OCI-LY7 (cell line): ENCODE results near the gene RIN3. TPM values are rescaled to one million over a fixed set of nuclear protein-coding genes. Genes with fewer than 3 reads are reported as not detected.

Source experiments
- BruUV-seq: library from RNA; stranded (reverse); fragments of 400-500 nt; replicated peaks from 2 replicates; lab custom pipeline; 2021; lab: Mats Ljungman, UMichigan
- CTCF ChIA-PET: fragments of 300-600 bp; sonication (Branson Sonifier 250); formaldehyde crosslinking; loops from one replicate; lab custom pipeline; 2022; ENCODE audit warnings: antibody characterized with exemption; ENCODE audit not compliant: unreplicated experiment; lab: Charles Lee
- POLR2A ChIA-PET: fragments of 300-600 bp; sonication (Branson Sonifier 250); formaldehyde crosslinking; loops from one replicate; lab custom pipeline; 2022; ENCODE audit warnings: antibody characterized with exemption; lab: Charles Lee
- DNase-seq: peaks from one replicate; pipeline ENCODE4 v3.0.0-alpha.2; 2015; ENCODE audit warnings: low spot score
- H2AFZ ChIP-seq: fragments of 200-600 bp; sonication (generic), shearing (Covaris generic); 2 replicates; pipeline ENCODE4 v1.6.1; 2014; ENCODE audit warnings: mild to moderate bottlenecking, antibody characterized with exemption, low read length, moderate library complexity
- H3K27ac ChIP-seq: fragments of 200-600 bp; sonication (generic); 2 replicates; pipeline ENCODE4 v1.5.1; 2014; ENCODE audit warnings: mixed run types, low read depth, mild to moderate bottlenecking, moderate library complexity, low read length, inconsistent platforms; ENCODE audit not compliant: poor library complexity, severe bottlenecking
- H3K36me3 ChIP-seq: fragments of 200-600 bp; sonication (generic); 2 replicates; pipeline ENCODE4 v1.6.1; 2014; ENCODE audit warnings: mild to moderate bottlenecking, antibody characterized with exemption, low read length, moderate library complexity, mixed read lengths; ENCODE audit not compliant: insufficient read depth
- H3K4me1 ChIP-seq: fragments of 200-600 bp; sonication (generic); 2 replicates; pipeline ENCODE4 v1.5.1; 2014; ENCODE audit warnings: mild to moderate bottlenecking, low read length; ENCODE audit not compliant: insufficient read depth, poor library complexity, severe bottlenecking
- H3K4me2 ChIP-seq: fragments of 200-600 bp; sonication (generic); 2 replicates; pipeline ENCODE4 v1.6.1; 2014; ENCODE audit warnings: mild to moderate bottlenecking, low read length
- H3K4me3 ChIP-seq: fragments of 200-600 bp; sonication (generic); 2 replicates; pipeline ENCODE4 v1.5.1; 2014; ENCODE audit warnings: mild to moderate bottlenecking, low read depth, low read length; ENCODE audit not compliant: poor library complexity, severe bottlenecking
- H3K79me2 ChIP-seq: fragments of 200-600 bp; sonication (generic); 2 replicates; pipeline ENCODE4 v1.6.1; 2016; ENCODE audit warnings: low read depth, mild to moderate bottlenecking, low read length, moderate library complexity, mixed read lengths; ENCODE audit not compliant: insufficient read depth
- H3K9me2 ChIP-seq: fragments of 200-600 bp; sonication (generic); 2 replicates; pipeline ENCODE4 v1.6.1; 2016; ENCODE audit warnings: mild to moderate bottlenecking, low read length, mixed read lengths; ENCODE audit not compliant: insufficient read depth
- H3K9me3 ChIP-seq: fragments of 200-600 bp; sonication (generic); 2 replicates; pipeline ENCODE4 v1.6.1; 2014; ENCODE audit warnings: mild to moderate bottlenecking, mixed run types, low read length, mixed read lengths
- H4K20me1 ChIP-seq: fragments of 200-600 bp; sonication (generic); 2 replicates; pipeline ENCODE4 v1.6.1; 2014; ENCODE audit warnings: mild to moderate bottlenecking, antibody characterized with exemption, low read length, moderate library complexity, mixed read lengths; ENCODE audit not compliant: insufficient read depth
- EZH2phosphoT487 ChIP-seq: fragments of 200-600 bp; sonication (generic); IDR thresholded peaks from 2 replicates; pipeline ENCODE4 v1.6.1; 2018; ENCODE audit warnings: low read depth, borderline replicate concordance, mild to moderate bottlenecking, mixed run types, antibody characterized with exemption, low read length, moderate library complexity, mixed read lengths
- intact Hi-C: fragments of 100-400 bp; cut with micrococcal nuclease; formaldehyde crosslinking; loops from one replicate; pipeline ENCODE4 v1.10.0; 2022; ENCODE audit not compliant: unreplicated experiment
- total RNA-seq, 2 experiments: library from RNA; depleted of rRNA in 1 of 2; stranded (reverse); fragments of >200 nt in 1 of 2; shearing (Covaris generic) in 1 of 2; gene quantifications; 2 replicates each; pipeline ENCODE4 v1.2.3, GENCODE V29; 2014 to 2022
- TF ChIP-seq, protein P1 (sequence below): fragments of 200-600 bp; sonication (generic); conservative IDR thresholded peaks from 2 replicates; pipeline ENCODE4 v1.5.1; 2014; ENCODE audit warnings: mild to moderate bottlenecking, antibody characterized with exemption, low read length, moderate library complexity, mixed read lengths

The RIN3 gene
- total RNA-seq, 2 experiments from 2014 or later, result not detected

DNA sequence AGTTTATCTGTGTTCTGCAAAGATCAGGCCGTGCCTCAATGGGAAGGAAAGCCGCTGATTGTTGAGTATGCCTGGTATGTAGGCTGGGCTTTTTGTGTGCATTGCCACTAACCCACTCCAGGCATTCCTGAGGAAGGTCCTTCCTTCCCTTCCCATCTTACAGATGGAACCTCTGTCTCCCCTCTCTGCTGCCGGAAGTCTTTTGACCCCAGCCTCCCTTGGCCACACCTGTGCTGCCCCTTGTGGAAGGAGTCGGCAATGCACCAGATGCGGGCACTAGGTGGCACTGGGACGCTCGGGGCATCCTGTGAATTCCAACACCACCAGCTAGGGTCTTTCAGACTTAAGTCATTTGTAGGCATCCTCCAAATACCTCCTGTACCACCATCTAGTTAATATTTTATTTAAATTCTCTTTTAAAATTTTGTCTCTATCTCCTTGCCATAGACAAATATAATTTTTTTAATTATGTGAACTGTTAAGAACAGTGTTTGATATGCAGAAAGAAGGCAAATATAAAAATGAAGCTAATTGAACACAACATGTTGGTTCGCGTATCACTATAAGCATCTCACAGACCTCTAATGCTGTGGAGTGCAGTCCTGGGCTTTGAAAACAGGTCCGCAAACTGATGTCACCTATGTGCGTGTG lies 99.6 kb downstream of the RIN3 start:
- H3K9me2 ChIP-seq, result no peaks in the 10 kb centered on the region
- H2AFZ ChIP-seq, result no peak overlapping the region
- no peak overlapping the region for H3K4me3 ChIP-seq
- intact Hi-C loops, result loop anchor here (2.0 kb wide), 1 partner anchor 68 kb away; no protein-coding TSS in a partner anchor
- BruUV-seq, result no TSS peak
- no peaks in the 10 kb centered on the region for H4K20me1 ChIP-seq
- no peaks in the 10 kb centered on the region for H3K4me1 ChIP-seq
- H3K27ac ChIP-seq, result no peak overlapping the region
- ChIA-PET CTCF (no interaction called here), POLR2A (interaction anchor here (0.6 kb wide), 1 partner anchor 708 kb away, joined by 5 read pairs; no protein-coding TSS in a partner anchor)
- no peaks in the 10 kb centered on the region for H3K79me2 ChIP-seq
- H3K9me3 ChIP-seq, result no peaks in the 10 kb centered on the region
- no peaks in the 10 kb centered on the region for H3K36me3 ChIP-seq
- no peak overlapping the region for H3K4me2 ChIP-seq
- TF ChIP-seq EZH2phosphoT487, result no peak
- TF ChIP-seq, protein P1, sequence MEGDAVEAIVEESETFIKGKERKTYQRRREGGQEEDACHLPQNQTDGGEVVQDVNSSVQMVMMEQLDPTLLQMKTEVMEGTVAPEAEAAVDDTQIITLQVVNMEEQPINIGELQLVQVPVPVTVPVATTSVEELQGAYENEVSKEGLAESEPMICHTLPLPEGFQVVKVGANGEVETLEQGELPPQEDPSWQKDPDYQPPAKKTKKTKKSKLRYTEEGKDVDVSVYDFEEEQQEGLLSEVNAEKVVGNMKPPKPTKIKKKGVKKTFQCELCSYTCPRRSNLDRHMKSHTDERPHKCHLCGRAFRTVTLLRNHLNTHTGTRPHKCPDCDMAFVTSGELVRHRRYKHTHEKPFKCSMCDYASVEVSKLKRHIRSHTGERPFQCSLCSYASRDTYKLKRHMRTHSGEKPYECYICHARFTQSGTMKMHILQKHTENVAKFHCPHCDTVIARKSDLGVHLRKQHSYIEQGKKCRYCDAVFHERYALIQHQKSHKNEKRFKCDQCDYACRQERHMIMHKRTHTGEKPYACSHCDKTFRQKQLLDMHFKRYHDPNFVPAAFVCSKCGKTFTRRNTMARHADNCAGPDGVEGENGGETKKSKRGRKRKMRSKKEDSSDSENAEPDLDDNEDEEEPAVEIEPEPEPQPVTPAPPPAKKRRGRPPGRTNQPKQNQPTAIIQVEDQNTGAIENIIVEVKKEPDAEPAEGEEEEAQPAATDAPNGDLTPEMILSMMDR, result peak; percentile 95
- DNase-seq, result peak; percentile 63

DNA sequence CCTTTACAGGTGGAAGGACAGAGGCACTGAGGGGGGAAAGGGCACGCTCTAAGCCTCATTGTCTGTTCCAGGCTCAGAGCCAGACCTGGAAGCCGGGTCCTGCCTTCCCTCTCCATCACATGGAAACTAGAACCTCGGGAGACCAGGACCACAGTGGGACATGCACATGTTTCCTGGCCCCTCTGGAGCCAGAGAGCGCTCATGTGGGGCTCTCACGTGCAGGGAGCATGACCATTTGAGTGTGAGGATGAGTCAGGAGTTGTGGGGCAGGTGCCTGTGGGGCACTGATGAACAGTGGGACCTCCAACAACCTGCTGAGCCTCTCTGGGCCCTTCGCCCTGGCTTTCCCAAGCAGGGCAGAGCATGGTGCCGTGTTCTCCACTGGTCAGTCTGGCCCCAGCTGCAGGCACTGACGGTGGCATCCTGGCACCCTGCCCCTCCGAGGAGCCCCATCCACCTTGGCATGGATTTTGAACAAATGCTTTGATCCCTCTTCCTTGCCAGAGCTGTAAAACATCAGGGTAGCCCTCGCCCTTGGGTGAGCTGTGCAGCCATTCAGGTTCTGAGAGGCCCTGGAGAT lies 100.2 kb downstream of the RIN3 start:
- no peaks in the 10 kb centered on the region for H3K79me2 ChIP-seq
- no peak for DNase-seq
- no peaks in the 10 kb centered on the region for H3K9me3 ChIP-seq
- no peak for TF ChIP-seq EZH2phosphoT487
- TF ChIP-seq, protein P1, result no peak
- H3K36me3 ChIP-seq, result no peaks in the 10 kb centered on the region
- H2AFZ ChIP-seq, result no peak overlapping the region
- no peaks in the 10 kb centered on the region for H3K4me1 ChIP-seq
- intact Hi-C loops, result loop anchor here (2.0 kb wide), 1 partner anchor 67 kb away; no protein-coding TSS in a partner anchor
- H3K9me2 ChIP-seq, result no peaks in the 10 kb centered on the region
- H3K4me2 ChIP-seq, result no peak overlapping the region
- CTCF ChIA-PET, result no interaction called here
- no TSS peak for BruUV-seq
- no peak overlapping the region for H3K4me3 ChIP-seq
- POLR2A ChIA-PET, result no interaction called here
- H4K20me1 ChIP-seq, result no peaks in the 10 kb centered on the region
- no peak overlapping the region for H3K27ac ChIP-seq

DNA sequence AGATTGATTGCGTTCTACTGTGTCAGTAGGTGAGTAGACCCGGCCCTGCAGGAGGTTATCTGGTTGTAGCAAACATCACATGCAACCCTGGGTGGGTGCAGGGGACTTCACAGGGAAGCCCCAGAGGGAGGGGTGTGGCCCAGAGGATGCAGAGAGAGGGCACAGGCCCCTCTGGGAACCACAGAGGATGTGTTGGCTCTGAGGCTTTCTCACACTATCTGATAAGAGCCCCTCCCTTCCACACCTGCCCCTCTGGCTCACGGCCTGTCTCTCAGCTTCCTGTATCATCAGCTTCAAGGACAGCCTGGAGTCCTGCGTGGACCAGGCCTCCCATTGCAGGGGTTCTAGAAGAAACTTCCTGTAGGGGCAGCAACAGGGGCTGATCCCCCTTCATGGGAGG lies 101.9 kb downstream of the RIN3 start:
- Histone ChIP-seq H3K9me2 (no peaks in the 10 kb centered on the region), H3K27ac (no peak overlapping the region), H3K36me3 (no peaks in the 10 kb centered on the region), H3K79me2 (no peaks in the 10 kb centered on the region), H2AFZ (no peak overlapping the region), H3K4me3 (no peak overlapping the region), H3K4me1 (no peaks in the 10 kb centered on the region), H4K20me1 (no peaks in the 10 kb centered on the region), H3K9me3 (no peaks in the 10 kb centered on the region), H3K4me2 (no peak overlapping the region)
- intact Hi-C loops, result no loop called here
- ChIA-PET POLR2A (interaction anchor here (0.5 kb wide), 1 partner anchor 18 kb away, joined by 3 read pairs; no protein-coding TSS in a partner anchor), CTCF (no interaction called here)
- TF ChIP-seq, protein P1, result no peak
- TF ChIP-seq EZH2phosphoT487, result no peak
- DNase-seq, result no peak
- no TSS peak for BruUV-seq
